HEK293 (cell line): ENCODE results near the gene RAB1B.

ENCODE experiments used
- CTCF ChIA-PET: fragments of 350-600 bp; formaldehyde crosslinking; extraction: SDS; loops from one replicate; lab custom pipeline; 2021; ENCODE audit warnings: antibody characterized with exemption; lab: Yijun Ruan, JAX
- POLR2A ChIA-PET: fragments of 300-600 bp; formaldehyde crosslinking; extraction: SDS; loops from one replicate; lab custom pipeline; 2020; ENCODE audit warnings: antibody characterized with exemption, inconsistent platforms; lab: Yijun Ruan, JAX
- H3K27ac ChIP-seq: fragments of 200-500 bp; sonication (Bioruptor generic); 2 replicates; pipeline ENCODE4 v1.5.1; 2014; ENCODE audit warnings: low read depth, low read length, control low read depth, inconsistent platforms; ENCODE audit errors: extremely low read depth
- H3K36me3 ChIP-seq, 2 experiments: fragments of 200-500 bp in 1 of 2; sonication (Bioruptor generic) in 1 of 2; 1 replicate in 1 of 2; 2 replicates in 1 of 2; pipeline ENCODE4 v1.5.1; 2014 to 2017; ENCODE audit warnings: inconsistent platforms in 2 of 2, low read length in 2 of 2; ENCODE audit not compliant: control insufficient read depth in 2 of 2, insufficient read depth in 1 of 2
- H3K4me1 ChIP-seq: fragments of 200-500 bp; sonication (Bioruptor generic); 2 replicates; pipeline ENCODE4 v1.5.1; 2014; ENCODE audit warnings: mild to moderate bottlenecking, low read length, inconsistent platforms; ENCODE audit not compliant: control insufficient read depth, insufficient read depth
- H3K4me3 ChIP-seq: 2 replicates; pipeline ENCODE4 v1.5.1; 2011; ENCODE audit warnings: low read depth, mild to moderate bottlenecking, control low read depth, low read length, moderate library complexity
- H3K9me3 ChIP-seq: fragments of 200-500 bp; sonication (Bioruptor generic); 2 replicates; pipeline ENCODE4 v1.5.1; 2014; ENCODE audit warnings: low read depth, low read length, inconsistent platforms; ENCODE audit not compliant: control insufficient read depth, insufficient read depth
- BCL11B ChIP-seq: fragments of 450-650 bp; formaldehyde crosslinking; IDR thresholded peaks from 2 replicates; pipeline ENCODE4 v1.5.1; 2016; ENCODE audit warnings: low read depth, missing biosample characterization, missing genetic modification characterization
- GLIS2 ChIP-seq: fragments of 450-650 bp; formaldehyde crosslinking; IDR thresholded peaks from 2 replicates; pipeline ENCODE4 v1.5.1; 2016; ENCODE audit warnings: missing biosample characterization, missing genetic modification characterization
- KLF1 ChIP-seq: fragments of 450-650 bp; formaldehyde crosslinking; IDR thresholded peaks from 2 replicates; pipeline ENCODE4 v1.5.1; 2016; ENCODE audit warnings: missing biosample characterization, missing genetic modification characterization
- KLF8 ChIP-seq: fragments of 450-650 bp; formaldehyde crosslinking; IDR thresholded peaks from 2 replicates; pipeline ENCODE4 v1.5.1; 2016; ENCODE audit warnings: missing biosample characterization, missing genetic modification characterization
- KLF9 ChIP-seq: fragments of 450-650 bp; formaldehyde crosslinking; IDR thresholded peaks from 2 replicates; pipeline ENCODE4 v1.5.1; 2016; ENCODE audit warnings: missing biosample characterization, missing genetic modification characterization, low read depth
- MEIS1 ChIP-seq: sonication (generic); formaldehyde crosslinking; IDR thresholded peaks from 2 replicates; pipeline ENCODE4 v1.8.1; 2022; ENCODE audit warnings: missing genetic modification reagents, mild to moderate bottlenecking, borderline replicate concordance
- PBX3 ChIP-seq: sonication (generic); formaldehyde crosslinking; IDR thresholded peaks from 2 replicates; pipeline ENCODE4 v1.8.1; 2022; ENCODE audit warnings: mild to moderate bottlenecking, moderate library complexity, missing genetic modification reagents
- PRDM1 ChIP-seq: fragments of 450-650 bp; formaldehyde crosslinking; IDR thresholded peaks from 2 replicates; pipeline ENCODE4; 2016; ENCODE audit warnings: missing biosample characterization, missing genetic modification characterization
- RBAK ChIP-seq: fragments of 450-650 bp; formaldehyde crosslinking; IDR thresholded peaks from 2 replicates; pipeline ENCODE4 v1.5.1; 2016; ENCODE audit warnings: missing biosample characterization, missing genetic modification characterization
- SP2 ChIP-seq: fragments of 450-650 bp; formaldehyde crosslinking; IDR thresholded peaks from 2 replicates; pipeline ENCODE4 v1.5.1; 2016; ENCODE audit warnings: missing biosample characterization, missing genetic modification characterization
- SP3 ChIP-seq: fragments of 450-650 bp; formaldehyde crosslinking; IDR thresholded peaks from 2 replicates; pipeline ENCODE4 v1.5.1; 2016; ENCODE audit warnings: missing biosample characterization, missing genetic modification characterization
- WT1 ChIP-seq: fragments of 450-650 bp; formaldehyde crosslinking; IDR thresholded peaks from 2 replicates; pipeline ENCODE4 v1.5.1; 2016; ENCODE audit warnings: missing biosample characterization, missing genetic modification characterization
- YY1 ChIP-seq: fragments of 450-650 bp; formaldehyde crosslinking; IDR thresholded peaks from 2 replicates; pipeline ENCODE4 v1.5.1; 2018; ENCODE audit warnings: missing biosample characterization, missing genetic modification characterization
- YY2 ChIP-seq: fragments of 450-650 bp; formaldehyde crosslinking; IDR thresholded peaks from 2 replicates; pipeline ENCODE4 v1.5.1; 2016; ENCODE audit warnings: missing biosample characterization, missing genetic modification characterization
- ZBTB26 ChIP-seq: fragments of 450-650 bp; formaldehyde crosslinking; optimal IDR thresholded peaks from 2 replicates; pipeline ENCODE3; 2016; ENCODE audit warnings: missing biosample characterization, mild to moderate bottlenecking, missing genetic modification characterization
- ZNF10 ChIP-seq: fragments of 450-650 bp; formaldehyde crosslinking; IDR thresholded peaks from 2 replicates; pipeline ENCODE4 v1.5.1; 2017; ENCODE audit warnings: missing biosample characterization, missing genetic modification characterization
- ZNF138 ChIP-seq: fragments of 450-650 bp; formaldehyde crosslinking; IDR thresholded peaks from 2 replicates; pipeline ENCODE4 v1.5.1; 2016; ENCODE audit warnings: missing biosample characterization, missing genetic modification characterization, borderline replicate concordance
- ZNF18 ChIP-seq: fragments of 450-650 bp; formaldehyde crosslinking; IDR thresholded peaks from 2 replicates; pipeline ENCODE4 v1.5.1; 2016; ENCODE audit warnings: missing biosample characterization, missing genetic modification characterization
- ZNF248 ChIP-seq: fragments of 450-650 bp; formaldehyde crosslinking; IDR thresholded peaks from 2 replicates; pipeline ENCODE4 v1.5.1; 2017; ENCODE audit warnings: missing biosample characterization, missing genetic modification characterization
- ZNF274 ChIP-seq, 2 experiments: fragments of 200-500 bp in 1 of 2; fragments of 450-650 bp in 1 of 2; sonication (Bioruptor generic) in 1 of 2; formaldehyde crosslinking in 1 of 2; IDR thresholded peaks; 2 replicates each; pipeline versions ENCODE4 v1.5.1 to v1.6.1; 2014 to 2016; ENCODE audit warnings: borderline replicate concordance in 1 of 2, inconsistent platforms in 1 of 2, low read length in 1 of 2, missing biosample characterization in 1 of 2, missing genetic modification characterization in 1 of 2
- ZNF354C ChIP-seq: fragments of 450-650 bp; formaldehyde crosslinking; IDR thresholded peaks from 2 replicates; pipeline ENCODE4 v1.5.1; 2016; ENCODE audit warnings: missing biosample characterization, missing genetic modification characterization, low read depth, borderline replicate concordance
- ZNF398 ChIP-seq: fragments of 450-650 bp; formaldehyde crosslinking; IDR thresholded peaks from 2 replicates; pipeline ENCODE4 v1.5.1; 2017; ENCODE audit warnings: missing biosample characterization, missing genetic modification characterization
- ZNF521 ChIP-seq: fragments of 450-650 bp; formaldehyde crosslinking; IDR thresholded peaks from 2 replicates; pipeline ENCODE4 v1.5.1; 2017; ENCODE audit warnings: missing biosample characterization, mild to moderate bottlenecking, missing genetic modification characterization
- ZNF529 ChIP-seq: fragments of 450-650 bp; formaldehyde crosslinking; IDR thresholded peaks from 2 replicates; pipeline ENCODE4 v1.5.1; 2017; ENCODE audit warnings: missing genetic modification characterization, missing biosample characterization; ENCODE audit not compliant: insufficient replicate concordance
- ZNF544 ChIP-seq: fragments of 450-650 bp; formaldehyde crosslinking; IDR thresholded peaks from 2 replicates; pipeline ENCODE4 v1.5.0; 2017; ENCODE audit warnings: missing biosample characterization, missing genetic modification characterization
- ZNF571 ChIP-seq: fragments of 450-650 bp; formaldehyde crosslinking; IDR thresholded peaks from 2 replicates; pipeline ENCODE4 v1.5.0; 2017; ENCODE audit warnings: missing biosample characterization, missing genetic modification characterization
- ZNF596 ChIP-seq: fragments of 450-650 bp; IDR thresholded peaks from 2 replicates; pipeline ENCODE4 v1.5.0; 2018; ENCODE audit warnings: missing biosample characterization, mild to moderate bottlenecking, missing genetic modification characterization, moderate library complexity
- ZNF624 ChIP-seq: fragments of 450-650 bp; formaldehyde crosslinking; IDR thresholded peaks from 2 replicates; pipeline ENCODE4 v1.5.1; 2017; ENCODE audit warnings: missing biosample characterization, missing genetic modification characterization
- ZNF629 ChIP-seq: fragments of 450-650 bp; formaldehyde crosslinking; IDR thresholded peaks from 2 replicates; pipeline ENCODE4 v1.5.1; 2017; ENCODE audit warnings: missing biosample characterization, missing genetic modification characterization
- ZNF660 ChIP-seq: fragments of 450-650 bp; IDR thresholded peaks from 2 replicates; pipeline ENCODE4 v1.5.1; 2018; ENCODE audit warnings: missing biosample characterization, mild to moderate bottlenecking, missing genetic modification characterization
- ZNF670 ChIP-seq: fragments of 450-650 bp; formaldehyde crosslinking; IDR thresholded peaks from 2 replicates; pipeline ENCODE4 v1.5.1; 2016; ENCODE audit warnings: missing biosample characterization, missing genetic modification characterization, low read depth
- ZNF776 ChIP-seq: fragments of 450-650 bp; formaldehyde crosslinking; IDR thresholded peaks from 2 replicates; pipeline ENCODE4 v1.5.0; 2017; ENCODE audit warnings: missing biosample characterization, missing genetic modification characterization, borderline replicate concordance

RAB1B gene

GRCh38 chr11:66288671-66289547 lies 20.5 kb downstream of the RAB1B start, which contains the start of gene YIF1A:
Gene YIF1A, minus strand, starts transcription at chr11:66289143. Its CDS starts 158 bp downstream, at chr11:66288985.
- CTCF ChIA-PET: interaction anchor here (0.6 to 2.3 kb wide), 14 partner anchors 8 to 1351 kb away, joined by 3 to 9 read pairs (median 5); partner anchors contain the start of gene RAB1B
- Histone ChIP-seq H3K4me1 (no peaks in the 10 kb centered on the region), H3K36me3 (peaks cover 0 to 26% of the 10 kb centered on the region in 2 experiments; a peak in 1 of 3 replicates), H3K9me3 (no peaks in the 10 kb centered on the region), H3K4me3 (peak within 1 kb of the TSS; percentile 79), H3K27ac (peak within 1 kb of the TSS; percentile 44; the same call in 1 of the 2 replicates)
- POLR2A ChIA-PET: interaction anchor here (0.6 to 1.8 kb wide), 31 partner anchors 9 to 568 kb away, joined by 3 to 32 read pairs (median 4); partner anchors contain the start of genes BRMS1, CCDC85B, DPP3 and MRPL11
- TF ChIP-seq ZNF18 (peak; percentile 69), ZNF521 (tag by site-specific recombination) (no peak), WT1 (tag by site-specific recombination) (no peak), ZNF544 (tag by site-specific recombination) (no peak), ZNF10 (peak; percentile 69; the same call in 1 of the 2 replicates), ZNF274 (IDR thresholded peaks at IDR 0.05; ENCODE audit: low read length) (no peak), ZNF274 (tag by site-specific recombination; IDR thresholded peaks at IDR 0.05; ENCODE audit: borderline replicate concordance) (no peak), ZNF670 (tag by site-specific recombination) (no peak), ZNF660 (tag by site-specific recombination) (peak; percentile 47; the same call in 1 of the 2 replicates), BCL11B (tag by site-specific recombination) (no peak), ZNF529 (tag by site-specific recombination) (no peak), RBAK (no peak), YY1 (tag by site-specific recombination) (peak; percentile 50; the same call in 1 of the 2 replicates), ZNF776 (tag by site-specific recombination) (no peak), SP2 (peak; percentile 98), ZNF571 (no peak), ZBTB26 (tag by site-specific recombination) (peak; percentile 85), ZNF354C (tag by site-specific recombination) (no peak), MEIS1 (CRISPR knock-in tag) (no peak), ZNF138 (tag by site-specific recombination) (no peak), ZNF398 (tag by site-specific recombination) (no peak), KLF1 (tag by site-specific recombination) (peak; percentile 44), SP3 (tag by site-specific recombination) (peak; percentile 82), PBX3 (CRISPR knock-in tag) (0 out of 2 replicates have a peak, but pooled peaks have one; percentile 21), KLF9 (tag by site-specific recombination) (no peak), ZNF248 (tag by site-specific recombination) (no peak), ZNF596 (tag by site-specific recombination) (no peak), GLIS2 (tag by site-specific recombination) (peak; percentile 55; the same call in 1 of the 2 replicates), YY2 (tag by site-specific recombination) (peak; percentile 51; the same call in 1 of the 2 replicates), KLF8 (tag by site-specific recombination) (0 out of 2 replicates have a peak, but pooled peaks have one; percentile 8), PRDM1 (tag by site-specific recombination) (no peak), ZNF624 (tag by site-specific recombination) (no peak), ZNF629 (tag by site-specific recombination) (no peak)
